Stomach (tissue), 4 donors: ENCODE measurements around the gene GLOD5.

Experiments used
- CTCF ChIP-seq, 7 experiments: fragments of 450-650 bp in 4 of 7; fragments of 200-600 bp in 3 of 7; sonication (generic) in 3 of 7; IDR thresholded peaks; one replicate each; pipeline ENCODE4 v1.5.1; 2016 to 2019; ENCODE audit warnings: antibody characterized with exemption in 7 of 7, control low read depth in 2 of 7, mild to moderate bottlenecking in 1 of 7
- POLR2AphosphoS5 ChIP-seq, 3 donors: sonication (generic); formaldehyde crosslinking; IDR thresholded peaks; one replicate each; pipeline ENCODE4 v1.6.1; 2016; ENCODE audit warnings: antibody characterized with exemption in 3 of 3

- TF ChIP-seq POLR2AphosphoS5 (IDR thresholded peaks at IDR 0.05) (no peak), CTCF (IDR thresholded peaks at IDR 0.05) (no peak)
These were observed 32.9 kb upstream of the GLOD5 start for GRCh38 chrX:48728653-48729052.
